Heart left ventricle (tissue), 13 donors: Measurements from ENCODE around the gene ZNF169.
"Not testable (repeated sequence)": the region's sequence is repeated elsewhere in the genome, so short reads cannot be mapped to it uniquely, and the experiment has no call there.

Experiments
- POLR2A ChIP-seq, 2 donors: fragments of 450-650 bp; IDR thresholded peaks; one replicate each; pipeline ENCODE4 v1.6.1; 2017; ENCODE audit warnings: antibody characterized with exemption in 2 of 2, mild to moderate bottlenecking in 2 of 2, moderate library complexity in 2 of 2
- TF ChIP-seq, protein P1 (sequence below), 12 donors: fragments of 200-600 bp; sonication (generic) in 4 of 12; IDR thresholded peaks; one replicate each; pipeline versions ENCODE4 v1.5.0 to v1.8.0; 2018 to 2022; ENCODE audit warnings: antibody characterized with exemption in 12 of 12, mild to moderate bottlenecking in 5 of 12
- donor health status: ischemic (EF 13 %, LVEDD 7.1; RV severe dilation, severe dysfunction).
- donor health status: DM: no; HTN: yes; CAD: no.
- donor health status: DM: no; HTN: no; CAD: no.
- donor health status: ischemic (EF 25% LVEDD 6.9; RV normal size, moderate dysfunction).
- donor health status: ischemic (EF 25% LVEDD 5.7; RV mildly dilated, moderate dysfunction).
- donor health status: ischemic (EF 35%, LVEDD 5.7; RV mildly dilated, moderate dysfunction).
- donor health status: nonischemic (EF 11% LVEDD 7.7; RV severe dilation, severe dysfunction).
- donor health status: DM: yes; HTN: yes; CAD: no.
- donor health status: PGD.
- donor health status: ischemic (EF 29% LVEDD 5.4; RV normal size, mild dysfunction).
- donor health status: nonischemic (EF 23%, LVEDD 6.1; RV moderate dilation, normal function).

DNA sequence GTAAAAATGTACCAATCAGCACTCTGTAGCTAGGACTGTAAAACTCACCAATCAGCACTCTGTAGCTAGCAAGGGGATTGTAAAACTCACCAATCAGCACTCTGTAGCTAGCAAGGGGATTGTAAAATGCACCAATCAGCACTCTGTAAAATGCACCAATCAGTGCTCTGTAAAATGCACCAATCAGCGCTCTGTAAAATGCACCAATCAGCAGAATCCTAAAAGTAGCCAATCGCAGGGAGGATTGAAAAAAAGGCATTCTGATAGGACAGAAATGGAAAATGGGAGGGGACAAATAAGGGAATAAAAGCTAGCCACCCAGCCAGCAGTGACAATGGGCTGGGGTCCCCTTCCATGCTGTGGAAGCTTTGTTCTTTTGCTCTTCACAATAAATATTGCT, 33.7 kb upstream of the ZNF169 start:
- not testable (repeated sequence) for TF ChIP-seq POLR2A (IDR thresholded peaks at IDR 0.05)
- TF ChIP-seq, protein P1, sequence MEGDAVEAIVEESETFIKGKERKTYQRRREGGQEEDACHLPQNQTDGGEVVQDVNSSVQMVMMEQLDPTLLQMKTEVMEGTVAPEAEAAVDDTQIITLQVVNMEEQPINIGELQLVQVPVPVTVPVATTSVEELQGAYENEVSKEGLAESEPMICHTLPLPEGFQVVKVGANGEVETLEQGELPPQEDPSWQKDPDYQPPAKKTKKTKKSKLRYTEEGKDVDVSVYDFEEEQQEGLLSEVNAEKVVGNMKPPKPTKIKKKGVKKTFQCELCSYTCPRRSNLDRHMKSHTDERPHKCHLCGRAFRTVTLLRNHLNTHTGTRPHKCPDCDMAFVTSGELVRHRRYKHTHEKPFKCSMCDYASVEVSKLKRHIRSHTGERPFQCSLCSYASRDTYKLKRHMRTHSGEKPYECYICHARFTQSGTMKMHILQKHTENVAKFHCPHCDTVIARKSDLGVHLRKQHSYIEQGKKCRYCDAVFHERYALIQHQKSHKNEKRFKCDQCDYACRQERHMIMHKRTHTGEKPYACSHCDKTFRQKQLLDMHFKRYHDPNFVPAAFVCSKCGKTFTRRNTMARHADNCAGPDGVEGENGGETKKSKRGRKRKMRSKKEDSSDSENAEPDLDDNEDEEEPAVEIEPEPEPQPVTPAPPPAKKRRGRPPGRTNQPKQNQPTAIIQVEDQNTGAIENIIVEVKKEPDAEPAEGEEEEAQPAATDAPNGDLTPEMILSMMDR (IDR thresholded peaks at IDR 0.05), result not testable (repeated sequence)
